PFSK-1 (cell line): Measurements from ENCODE around the gene PIGV.

Experiments used
- POLR2AphosphoS5 ChIP-seq: IDR thresholded peaks from 2 replicates; pipeline ENCODE4 v1.6.1; 2012; ENCODE audit warnings: low read depth, mild to moderate bottlenecking, control low read depth, low read length, moderate library complexity
- SIN3A ChIP-seq: IDR thresholded peaks from 2 replicates; pipeline ENCODE4 v1.6.1; 2012; ENCODE audit warnings: mild to moderate bottlenecking, low read length, moderate library complexity, borderline replicate concordance; ENCODE audit not compliant: insufficient read depth
- TF ChIP-seq, protein P1 (sequence below), 2 experiments: IDR thresholded peaks; 2 replicates each; pipeline versions ENCODE4 v1.6.1 to v1.8.0; 2011 to 2012; ENCODE audit warnings: low read depth in 2 of 2, low read length in 2 of 2, control low read depth in 1 of 2, inconsistent platforms in 1 of 2, mild to moderate bottlenecking in 1 of 2, moderate library complexity in 1 of 2; ENCODE audit not compliant: insufficient read depth in 1 of 2

DNA sequence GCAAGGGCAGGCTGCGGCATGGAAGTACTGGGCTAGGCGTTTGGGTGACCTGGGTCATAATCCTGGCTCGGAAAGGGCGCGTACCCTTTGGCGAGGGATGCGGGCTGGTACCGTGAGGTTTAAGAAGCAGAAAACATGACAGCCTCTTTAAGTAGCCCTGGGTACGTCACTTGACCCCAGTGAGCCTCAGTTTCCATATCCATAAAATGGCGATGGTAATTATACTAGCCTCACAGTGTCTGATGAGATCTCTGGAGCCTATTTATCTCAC is 700 bp downstream of the PIGV start:
- no peak for TF ChIP-seq POLR2AphosphoS5
- TF ChIP-seq SIN3A, result no peak
- TF ChIP-seq, protein P1, sequence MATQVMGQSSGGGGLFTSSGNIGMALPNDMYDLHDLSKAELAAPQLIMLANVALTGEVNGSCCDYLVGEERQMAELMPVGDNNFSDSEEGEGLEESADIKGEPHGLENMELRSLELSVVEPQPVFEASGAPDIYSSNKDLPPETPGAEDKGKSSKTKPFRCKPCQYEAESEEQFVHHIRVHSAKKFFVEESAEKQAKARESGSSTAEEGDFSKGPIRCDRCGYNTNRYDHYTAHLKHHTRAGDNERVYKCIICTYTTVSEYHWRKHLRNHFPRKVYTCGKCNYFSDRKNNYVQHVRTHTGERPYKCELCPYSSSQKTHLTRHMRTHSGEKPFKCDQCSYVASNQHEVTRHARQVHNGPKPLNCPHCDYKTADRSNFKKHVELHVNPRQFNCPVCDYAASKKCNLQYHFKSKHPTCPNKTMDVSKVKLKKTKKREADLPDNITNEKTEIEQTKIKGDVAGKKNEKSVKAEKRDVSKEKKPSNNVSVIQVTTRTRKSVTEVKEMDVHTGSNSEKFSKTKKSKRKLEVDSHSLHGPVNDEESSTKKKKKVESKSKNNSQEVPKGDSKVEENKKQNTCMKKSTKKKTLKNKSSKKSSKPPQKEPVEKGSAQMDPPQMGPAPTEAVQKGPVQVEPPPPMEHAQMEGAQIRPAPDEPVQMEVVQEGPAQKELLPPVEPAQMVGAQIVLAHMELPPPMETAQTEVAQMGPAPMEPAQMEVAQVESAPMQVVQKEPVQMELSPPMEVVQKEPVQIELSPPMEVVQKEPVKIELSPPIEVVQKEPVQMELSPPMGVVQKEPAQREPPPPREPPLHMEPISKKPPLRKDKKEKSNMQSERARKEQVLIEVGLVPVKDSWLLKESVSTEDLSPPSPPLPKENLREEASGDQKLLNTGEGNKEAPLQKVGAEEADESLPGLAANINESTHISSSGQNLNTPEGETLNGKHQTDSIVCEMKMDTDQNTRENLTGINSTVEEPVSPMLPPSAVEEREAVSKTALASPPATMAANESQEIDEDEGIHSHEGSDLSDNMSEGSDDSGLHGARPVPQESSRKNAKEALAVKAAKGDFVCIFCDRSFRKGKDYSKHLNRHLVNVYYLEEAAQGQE (IDR thresholded peaks at IDR 0.05; ENCODE audit: insufficient read depth in 1 of 2, low read depth in 2 of 2, low read length in 2 of 2), result no peak
